IPS DF 6.9 (cell line): Measurements from ENCODE around the gene MXI1.
"Not testable (repeated sequence)": the region's sequence is repeated elsewhere in the genome, so short reads cannot be mapped to it uniquely, and the experiment has no call there.

ENCODE experiments used
- DNase-seq: peaks from one replicate; pipeline ENCODE4 v3.0.0-alpha.2; 2013; ENCODE audit warnings: low read depth, low spot score
- H3K27ac ChIP-seq: one replicate; pipeline ENCODE4 v1.5.1; 2013; ENCODE audit warnings: low read length, control low read depth
- H3K27me3 ChIP-seq: 2 replicates; pipeline ENCODE4 v1.6.1; 2013; ENCODE audit warnings: mild to moderate bottlenecking, low read length; ENCODE audit not compliant: control insufficient read depth, insufficient read depth
- H3K36me3 ChIP-seq: 2 replicates; pipeline ENCODE4 v1.6.1; 2013; ENCODE audit warnings: low read length; ENCODE audit not compliant: control insufficient read depth, insufficient read depth
- H3K4me1 ChIP-seq: 2 replicates; pipeline ENCODE4 v1.6.1; 2013; ENCODE audit warnings: low read length; ENCODE audit not compliant: control insufficient read depth, insufficient read depth
- H3K4me3 ChIP-seq: 2 replicates; pipeline ENCODE4 v1.5.1; 2013; ENCODE audit warnings: mild to moderate bottlenecking, low read length
- H3K9me3 ChIP-seq: 2 replicates; pipeline ENCODE4 v1.6.1; 2013; ENCODE audit warnings: low read length, inconsistent platforms; ENCODE audit not compliant: control insufficient read depth, insufficient read depth
- WGBS: extraction: QIAGEN DNeasy Blood & Tissue Kit; methylation state at CpG from one replicate; pipeline ENCODE4 v1.1.7; 2013; ENCODE audit warnings: mixed read lengths, missing lambda C conversion rate; ENCODE audit not compliant: insufficient read length, insufficient coverage; 5-methylcytosine and 5-hydroxymethylcytosine counted together

The MXI1 gene

GRCh38 chr10:110327262-110327914 is 120.0 kb downstream of the MXI1 start:
- H3K9me3 ChIP-seq: peaks cover 4% of the 10 kb centered on the region; the same call in 1 of the 2 replicates
- WGBS: no CpG with 5 or more reads among the region's 5 CpGs
- no peaks in the 10 kb centered on the region for H3K27me3 ChIP-seq
- no peak for DNase-seq
- no peak overlapping the region for H3K4me3 ChIP-seq
- no peaks in the 10 kb centered on the region; the same call in 1 of the 2 replicates for H3K4me1 ChIP-seq
- H3K36me3 ChIP-seq: no peaks in the 10 kb centered on the region
- no peak overlapping the region for H3K27ac ChIP-seq

GRCh38 chr10:110330675-110331074 is 123.3 kb downstream of the MXI1 start:
- no CpG with 5 or more reads among the region's 6 CpGs for WGBS
- DNase-seq: no peak
- no peak overlapping the region for H3K27ac ChIP-seq
- no peaks in the 10 kb centered on the region for H3K36me3 ChIP-seq
- H3K4me1 ChIP-seq: peaks cover 1% of the 10 kb centered on the region; the same call in 1 of the 2 replicates
- peaks cover 4% of the 10 kb centered on the region; the same call in 1 of the 2 replicates for H3K9me3 ChIP-seq
- no peak overlapping the region for H3K4me3 ChIP-seq
- H3K27me3 ChIP-seq: no peaks in the 10 kb centered on the region

- not testable (repeated sequence) for DNase-seq, H3K4me3 ChIP-seq
Observed at GRCh38 chr10:110331226-110331795, 123.9 kb downstream of the MXI1 start.

GRCh38 chr10:110334061-110334656 is 126.8 kb downstream of the MXI1 start:
- Histone ChIP-seq H3K27me3 (no peaks in the 10 kb centered on the region), H3K27ac (no peak overlapping the region), H3K9me3 (peaks cover 4% of the 10 kb centered on the region; the same call in 1 of the 2 replicates), H3K4me3 (no peak overlapping the region), H3K36me3 (no peaks in the 10 kb centered on the region), H3K4me1 (peaks cover 5% of the 10 kb centered on the region)
- DNase-seq: no peak
- no CpG with 5 or more reads among the region's 5 CpGs for WGBS

More at GRCh38 chr10:110331226-110331795, 123.9 kb downstream of the MXI1 start:
- no CpG with 5 or more reads among the region's 32 CpGs for WGBS
- H3K9me3 ChIP-seq, H3K27ac ChIP-seq, H3K4me1 ChIP-seq, H3K27me3 ChIP-seq, H3K36me3 ChIP-seq: not testable (repeated sequence)

- Histone ChIP-seq H3K27ac (no peak overlapping the region), H3K36me3 (no peaks in the 10 kb centered on the region), H3K9me3 (peaks cover 1% of the 10 kb centered on the region; the same call in 1 of the 2 replicates), H3K4me3 (no peak overlapping the region), H3K27me3 (no peaks in the 10 kb centered on the region), H3K4me1 (peaks cover 5% of the 10 kb centered on the region)
- WGBS: no CpG with 5 or more reads among the region's 7 CpGs
- no peak for DNase-seq
Observed at GRCh38 chr10:110335314-110336064, 128.1 kb downstream of the MXI1 start.

- no peak for DNase-seq
- peaks cover 5% of the 10 kb centered on the region for H3K4me1 ChIP-seq
- no CpG with 5 or more reads among the region's 10 CpGs for WGBS
- no peak overlapping the region for H3K4me3 ChIP-seq
- H3K36me3 ChIP-seq: no peaks in the 10 kb centered on the region
- H3K9me3 ChIP-seq: no peaks in the 10 kb centered on the region
- H3K27ac ChIP-seq: no peak overlapping the region
- no peaks in the 10 kb centered on the region for H3K27me3 ChIP-seq
Observed at GRCh38 chr10:110336111-110336721, 128.8 kb downstream of the MXI1 start.
